ENCODE data around the gene SUN2.

GRCh38 chr22:38767313-38767712 is 11.5 kb upstream of the SUN2 start:
- TF ChIP-seq POLR2A (IDR thresholded peaks at IDR 0.05), result no peak
- no peak for TF ChIP-seq CTCF (IDR thresholded peaks at IDR 0.05)
